NCI-H146 treated with DMSO at 0.1 percent for 48 hours (cell line): ENCODE results near the gene CHN1.

Experiments
- DNase-seq: peaks from one replicate; lab custom pipeline; 2025; ENCODE audit not compliant: unreplicated experiment; lab: John Stamatoyannopoulos, UW

Gene CHN1

DNA sequence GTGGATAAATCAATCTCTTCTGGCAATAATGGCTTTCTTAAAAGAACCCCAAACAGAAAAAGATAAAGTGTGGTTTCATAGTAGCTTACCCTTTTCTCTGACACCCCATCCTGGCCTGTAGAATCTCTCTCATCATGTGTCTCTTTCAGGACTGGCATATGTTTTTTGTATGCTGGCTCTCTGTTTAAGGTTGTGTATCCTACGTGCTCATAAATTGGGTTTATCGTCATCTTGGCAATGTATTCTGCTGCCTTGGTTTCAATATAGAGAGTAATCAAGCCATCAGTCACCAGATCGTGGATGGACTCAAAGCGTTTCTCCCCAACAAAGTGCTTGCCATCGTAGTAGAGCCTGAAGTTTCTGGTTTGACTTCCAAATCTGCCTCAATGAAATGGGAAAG lies 127.4 kb downstream of the CHN1 start:
- DNase-seq = no peak

GRCh38 chr2:174877301-174877700 lies 127.9 kb downstream of the CHN1 start:
- DNase-seq = no peak

GRCh38 chr2:174874085-174874484 lies 131.1 kb downstream of the CHN1 start:
- no peak for DNase-seq

- no peak for DNase-seq
These were observed 131.7 kb downstream of the CHN1 start for GRCh38 chr2:174873471-174873870.

GRCh38 chr2:174870787-174871186 lies 134.4 kb downstream of the CHN1 start:
- no peak for DNase-seq

DNA sequence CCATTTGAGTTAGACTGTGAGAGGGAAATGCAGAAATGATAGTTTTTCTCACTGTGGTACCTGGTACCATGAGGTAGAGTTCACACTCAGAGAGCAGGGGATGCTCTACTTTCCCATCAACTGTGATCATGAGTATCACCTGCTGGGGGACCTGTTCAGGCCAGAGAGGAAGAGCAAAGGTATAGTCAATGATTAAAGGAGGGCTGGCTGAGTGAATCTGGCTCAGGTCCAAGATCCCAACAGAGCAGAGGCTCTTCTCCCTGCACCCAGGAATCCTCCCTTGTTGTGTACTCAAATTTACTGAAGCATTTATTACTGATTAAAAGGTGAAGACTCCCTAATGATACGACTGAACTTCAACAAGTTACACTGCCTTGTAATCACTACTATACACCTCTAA lies 136.3 kb downstream of the CHN1 start:
- DNase-seq = peak; percentile 32

GRCh38 chr2:174866421-174866820 lies 138.8 kb downstream of the CHN1 start:
- no peak for DNase-seq

GRCh38 chr2:174863183-174863582 lies 142.0 kb downstream of the CHN1 start:
- DNase-seq = no peak

GRCh38 chr2:174859563-174860169 lies 145.5 kb downstream of the CHN1 start:
- DNase-seq = no peak

GRCh38 chr2:174858745-174859144 lies 146.4 kb downstream of the CHN1 start:
- DNase-seq = no peak

GRCh38 chr2:174856447-174856846 lies 148.7 kb downstream of the CHN1 start:
- peak; percentile 14 for DNase-seq

GRCh38 chr2:174846941-174847938 lies 157.9 kb downstream of the CHN1 start:
- DNase-seq = no peak

- no peak for DNase-seq
These were observed 159.0 kb downstream of the CHN1 start for GRCh38 chr2:174846218-174846617.

GRCh38 chr2:174844295-174844708 lies 160.9 kb downstream of the CHN1 start:
- DNase-seq = no peak

GRCh38 chr2:174842496-174842895 lies 162.7 kb downstream of the CHN1 start:
- no peak for DNase-seq

DNA sequence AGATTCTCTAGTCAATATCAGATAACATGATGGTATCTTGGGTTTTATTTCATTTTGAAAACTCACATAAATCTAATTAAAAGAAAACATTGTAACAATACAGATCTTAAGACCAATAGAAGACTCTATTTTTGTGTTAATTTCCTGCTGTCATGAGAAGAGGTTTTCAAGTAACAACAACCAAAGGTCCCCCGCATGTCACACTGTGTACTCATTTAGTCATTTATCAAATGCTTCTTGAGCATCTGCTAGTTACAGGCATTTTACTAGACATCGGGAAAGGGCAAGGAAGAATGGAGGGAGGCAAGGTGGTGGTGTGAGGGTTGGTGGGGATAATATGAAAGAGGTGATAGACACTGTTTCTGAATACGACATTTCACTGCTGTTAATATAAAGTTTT lies 163.2 kb downstream of the CHN1 start:
- no peak for DNase-seq

DNA sequence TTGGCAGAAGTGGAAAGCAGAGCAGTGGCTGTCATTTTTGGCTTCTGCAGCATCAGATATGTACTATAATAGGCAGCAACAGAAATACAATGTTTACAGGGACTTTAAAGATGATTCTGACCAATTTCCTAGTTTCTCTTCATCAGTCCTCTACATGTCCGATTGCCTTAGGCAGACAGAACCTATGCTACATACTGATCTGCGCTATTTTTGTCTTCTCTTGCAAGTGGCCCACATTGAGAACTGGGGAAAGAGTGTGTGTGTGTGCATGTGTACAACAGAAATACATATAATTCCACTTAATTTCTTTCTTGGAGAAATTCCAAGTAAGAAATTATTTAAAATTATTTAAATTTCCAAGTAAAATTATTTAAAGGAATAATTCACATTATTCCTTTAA lies 163.8 kb downstream of the CHN1 start:
- no peak for DNase-seq

DNA sequence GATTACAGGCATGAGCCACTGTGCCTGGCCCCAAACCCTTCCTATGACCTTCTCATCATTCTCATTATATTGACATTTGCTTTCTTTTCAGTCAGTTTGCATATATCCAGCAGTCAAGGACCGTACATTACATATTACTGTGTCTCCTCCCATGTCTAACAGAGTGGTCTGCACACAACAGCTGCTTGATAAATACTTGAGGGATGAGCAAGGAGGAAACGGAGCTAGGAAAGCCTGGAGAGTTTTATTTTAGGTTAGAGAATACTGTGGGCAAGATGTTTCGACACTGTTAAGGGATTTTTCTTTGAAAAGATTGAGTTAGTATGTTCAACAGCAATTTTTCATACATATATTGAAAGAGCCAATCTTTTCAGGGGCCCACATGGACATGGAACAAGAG lies 164.7 kb downstream of the CHN1 start:
- no peak for DNase-seq

GRCh38 chr2:174839662-174840061 lies 165.5 kb downstream of the CHN1 start:
- DNase-seq = no peak

DNA sequence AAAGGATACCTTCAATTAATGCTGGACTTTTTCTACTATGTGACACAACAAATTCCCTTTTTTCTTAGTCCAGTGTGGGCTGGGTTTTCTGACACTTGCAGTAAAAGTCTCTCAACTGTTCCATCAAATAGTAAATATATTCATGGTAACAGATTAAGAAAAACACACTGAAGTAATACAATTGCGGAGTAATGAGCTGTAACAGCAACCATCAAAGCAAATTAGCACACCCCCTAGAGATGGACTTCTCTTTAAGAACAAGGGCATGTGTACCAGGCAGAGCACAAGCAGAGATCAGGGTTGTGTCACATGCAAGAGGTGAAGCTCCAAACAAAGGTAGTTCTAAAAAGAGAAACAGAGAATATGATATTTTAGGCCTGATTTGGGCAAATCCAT lies 168.2 kb downstream of the CHN1 start:
- DNase-seq = no peak

GRCh38 chr2:174836377-174836994 lies 168.7 kb downstream of the CHN1 start:
- no peak for DNase-seq

- DNase-seq = no peak
These were observed 169.4 kb downstream of the CHN1 start for GRCh38 chr2:174835797-174836255.
